HG03159 (cell line): ENCODE data around the gene INSM2.

Experiments used
- ATAC-seq: cut with Tn5 transposase; IDR thresholded peaks from one replicate; pipeline ENCODE4 v1.9.1; 2021; ENCODE audit warnings: mild to moderate bottlenecking, moderate library complexity; ENCODE audit not compliant: unreplicated experiment

INSM2 gene

DNA sequence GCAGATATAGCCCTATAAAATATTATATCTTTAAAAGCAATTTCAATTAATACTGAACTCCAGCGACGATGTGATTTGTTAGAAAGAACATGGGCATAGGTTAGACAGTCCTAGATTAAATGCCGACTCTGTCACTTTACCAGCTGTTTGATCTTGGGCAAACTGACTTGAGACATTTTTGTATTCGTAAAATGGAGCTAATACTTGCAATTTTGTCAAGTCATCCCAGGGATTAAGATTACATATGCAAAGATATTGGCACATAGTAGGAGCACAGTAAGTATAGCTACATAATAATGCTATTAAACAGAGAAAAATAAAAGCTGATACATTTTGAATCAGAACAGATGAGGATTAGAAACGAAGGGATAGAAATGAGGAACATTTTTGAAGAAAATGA, 9.0 kb downstream of the INSM2 start:
- ATAC-seq = no peak

DNA sequence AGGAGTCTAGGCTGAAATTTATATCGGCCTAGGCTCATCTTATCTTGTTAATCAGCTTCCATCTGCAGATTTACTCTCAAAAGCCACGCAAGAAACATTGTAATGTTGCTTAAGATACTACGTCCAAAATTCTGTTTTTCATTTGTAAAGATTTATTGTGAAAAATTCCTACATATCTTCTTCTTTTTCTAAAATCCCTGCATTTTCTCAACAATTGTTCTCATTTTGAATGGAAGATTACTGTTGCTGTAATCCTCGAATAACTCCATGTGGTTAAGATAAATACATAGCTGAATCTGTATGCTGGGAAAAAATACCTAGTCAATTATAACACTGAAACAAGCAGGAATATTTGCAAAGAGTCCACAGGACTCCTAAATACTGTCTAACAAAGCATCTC, 15.6 kb downstream of the INSM2 start:
- ATAC-seq = no peak

- no peak for ATAC-seq
Measured at GRCh38 chr14:35551081-35551480, 17.1 kb downstream of the INSM2 start.

GRCh38 chr14:35553808-35554207, 19.8 kb downstream of the INSM2 start:
- no peak for ATAC-seq

GRCh38 chr14:35556548-35556947, 22.6 kb downstream of the INSM2 start:
- ATAC-seq = no peak

DNA sequence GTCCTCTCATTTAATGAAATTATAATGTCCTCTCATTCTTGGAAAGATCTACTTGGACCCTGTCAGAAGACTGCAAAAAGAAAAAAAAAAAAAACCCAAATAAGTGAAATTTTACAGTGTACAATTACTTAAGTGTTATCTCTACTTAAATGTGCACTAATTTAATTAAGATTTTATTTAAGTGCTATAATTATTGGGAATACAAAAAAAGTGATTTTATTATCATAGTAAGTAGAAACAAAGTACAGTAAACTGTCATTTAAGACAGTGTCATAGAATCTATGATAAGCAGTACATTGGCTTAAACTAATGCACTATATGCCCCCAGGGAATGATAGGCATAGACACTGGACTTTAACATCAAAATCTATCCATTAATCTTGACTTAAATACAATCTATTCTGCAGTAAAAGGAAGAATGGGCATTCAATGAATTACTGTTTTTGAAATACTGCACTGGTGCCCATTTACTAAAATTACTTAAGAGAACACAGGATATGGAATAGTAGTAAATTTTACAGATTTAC, 23.3 kb downstream of the INSM2 start:
- no peak for ATAC-seq

DNA sequence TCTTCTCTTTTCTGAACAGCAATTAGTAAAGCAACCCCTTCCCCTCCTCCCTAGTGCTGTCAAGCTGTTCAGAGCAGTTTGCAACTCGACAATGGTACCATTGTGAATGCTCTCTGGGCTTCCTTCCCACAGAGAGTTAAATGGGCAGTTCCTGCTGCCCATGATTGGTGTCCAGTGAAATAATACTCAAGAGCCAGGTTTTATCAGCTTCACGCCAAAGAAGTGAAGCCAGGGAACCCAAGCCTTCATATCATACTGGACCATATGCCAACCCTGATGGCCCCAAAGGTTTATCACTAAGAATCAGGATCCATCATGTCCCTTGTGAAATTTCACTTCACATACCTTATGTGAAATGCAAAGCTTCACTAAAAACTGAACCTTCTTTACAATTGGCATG, 24.7 kb downstream of the INSM2 start:
- no peak for ATAC-seq

- no peak for ATAC-seq
Measured at GRCh38 chr14:35565871-35566464, 32.0 kb downstream of the INSM2 start.

DNA sequence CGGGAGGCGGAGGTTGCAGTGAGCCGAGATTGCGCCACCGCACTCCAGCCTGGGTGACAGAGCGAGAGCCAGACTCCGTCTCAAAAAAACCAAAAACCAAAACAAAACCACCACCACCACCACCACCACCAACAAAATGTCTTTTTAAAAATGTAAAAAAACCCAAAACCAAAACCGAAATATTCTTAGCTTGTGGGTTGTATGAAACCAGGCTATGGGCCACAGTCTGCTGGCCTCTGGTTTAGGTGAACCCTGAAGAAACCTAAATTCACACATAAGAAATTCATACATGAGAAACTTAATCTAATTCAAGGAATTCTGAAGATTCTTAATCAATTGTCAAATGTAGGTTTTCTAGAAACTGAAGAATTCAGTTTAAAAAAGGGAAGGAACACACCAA, 37.6 kb downstream of the INSM2 start:
- ATAC-seq = no peak

GRCh38 chr14:35573911-35574310, 39.9 kb downstream of the INSM2 start:
- no peak for ATAC-seq

DNA sequence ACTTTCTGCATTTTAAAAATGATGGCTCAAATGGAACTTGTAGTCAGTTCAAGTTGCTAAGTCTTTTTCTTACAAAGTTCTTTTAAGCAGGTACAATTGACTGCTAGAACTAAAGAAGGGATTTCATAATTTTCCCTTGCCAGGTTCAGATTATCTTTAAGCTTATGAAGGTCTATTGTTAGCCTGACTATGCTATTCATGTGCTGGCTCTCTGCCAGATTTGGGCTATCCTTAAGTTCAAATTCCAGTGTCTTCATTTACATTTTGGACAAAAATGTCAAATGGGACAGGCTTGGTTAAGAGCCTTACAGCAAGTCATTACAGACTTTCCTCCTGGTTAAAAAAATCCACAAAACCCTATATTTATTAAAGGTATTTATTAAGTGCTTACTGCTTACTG, 42.3 kb downstream of the INSM2 start:
- ATAC-seq = no peak

DNA sequence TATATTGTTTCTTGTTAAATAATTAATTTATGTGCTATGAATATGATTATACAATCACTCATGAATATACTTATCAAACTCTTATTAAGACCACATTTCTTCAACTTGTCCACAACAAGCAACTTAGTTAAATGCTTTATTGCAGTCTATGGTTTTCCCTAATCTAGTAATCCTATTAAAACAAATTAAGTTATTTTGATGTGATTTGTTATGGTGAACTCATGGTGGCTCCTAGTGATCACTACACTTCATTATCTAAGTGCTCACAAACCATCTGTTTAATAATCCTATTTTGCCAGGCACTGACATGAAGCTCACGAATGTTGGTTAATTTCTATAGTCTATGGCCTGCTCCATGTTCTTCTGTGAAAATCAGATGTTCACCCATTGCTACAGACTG, 42.9 kb downstream of the INSM2 start:
- ATAC-seq = no peak

DNA sequence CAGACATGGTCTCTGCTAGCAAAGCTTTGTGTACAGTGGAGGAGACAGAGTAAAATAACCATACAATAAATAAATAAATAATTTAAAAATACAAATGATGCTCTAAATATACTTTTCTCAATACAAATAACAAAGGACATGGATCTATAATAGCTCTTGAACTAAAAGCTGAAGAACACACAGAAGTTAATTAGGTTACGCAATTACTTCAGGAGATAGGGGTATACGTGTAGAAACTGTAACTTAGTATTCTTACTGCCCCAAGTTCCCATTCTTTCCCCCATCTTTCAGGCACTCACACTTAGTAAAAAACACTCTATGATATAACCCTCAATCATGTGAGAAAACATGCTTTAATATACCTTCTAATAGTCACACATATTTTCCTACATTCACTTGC, 44.2 kb downstream of the INSM2 start:
- no peak for ATAC-seq

GRCh38 chr14:35578639-35579038, 44.7 kb downstream of the INSM2 start:
- ATAC-seq = no peak
